Stimulated activated CD8-positive, alpha-beta memory T cell treated with anti-CD3 and anti-CD28 coated beads, Interleukin-4, amount 100 ng/mL, for 48 hours (primary cell): ENCODE data around the gene TMEM161A.
"Not testable (repeated sequence)": the region's sequence is repeated elsewhere in the genome, so short reads cannot be mapped to it uniquely, and the experiment has no call there.

Experiments
- DNase-seq: peaks from one replicate; pipeline ENCODE4 v3.0.0-alpha.2; 2020

The TMEM161A gene

GRCh38 chr19:19138109-19138981, at the start of gene TMEM161A:
TMEM161A (minus strand) TSS chr19:19138478; CDS start chr19:19138428, 50 bp downstream.
- peak; percentile 96 for DNase-seq

DNA sequence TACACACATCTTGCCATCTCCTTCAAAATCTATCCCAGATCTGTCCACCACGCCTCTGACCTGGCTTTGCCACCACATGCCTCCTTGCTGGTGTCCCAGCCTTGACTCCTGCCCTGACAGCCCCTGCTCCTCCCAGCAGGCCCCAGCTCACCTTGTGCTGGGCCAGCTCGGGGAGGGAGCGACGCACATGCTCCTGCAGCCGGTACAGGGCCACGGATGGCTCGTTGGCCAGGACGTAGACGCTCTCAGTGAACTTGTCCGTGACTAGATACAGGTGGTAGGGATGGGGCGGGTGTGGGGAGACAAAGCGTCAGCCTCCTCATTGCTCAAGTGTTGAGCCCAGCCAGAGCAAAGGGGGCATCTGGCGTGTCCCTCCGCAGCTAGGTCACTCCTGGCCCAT, 48.5 kb upstream of the TMEM161A start:
- no peak for DNase-seq

DNA sequence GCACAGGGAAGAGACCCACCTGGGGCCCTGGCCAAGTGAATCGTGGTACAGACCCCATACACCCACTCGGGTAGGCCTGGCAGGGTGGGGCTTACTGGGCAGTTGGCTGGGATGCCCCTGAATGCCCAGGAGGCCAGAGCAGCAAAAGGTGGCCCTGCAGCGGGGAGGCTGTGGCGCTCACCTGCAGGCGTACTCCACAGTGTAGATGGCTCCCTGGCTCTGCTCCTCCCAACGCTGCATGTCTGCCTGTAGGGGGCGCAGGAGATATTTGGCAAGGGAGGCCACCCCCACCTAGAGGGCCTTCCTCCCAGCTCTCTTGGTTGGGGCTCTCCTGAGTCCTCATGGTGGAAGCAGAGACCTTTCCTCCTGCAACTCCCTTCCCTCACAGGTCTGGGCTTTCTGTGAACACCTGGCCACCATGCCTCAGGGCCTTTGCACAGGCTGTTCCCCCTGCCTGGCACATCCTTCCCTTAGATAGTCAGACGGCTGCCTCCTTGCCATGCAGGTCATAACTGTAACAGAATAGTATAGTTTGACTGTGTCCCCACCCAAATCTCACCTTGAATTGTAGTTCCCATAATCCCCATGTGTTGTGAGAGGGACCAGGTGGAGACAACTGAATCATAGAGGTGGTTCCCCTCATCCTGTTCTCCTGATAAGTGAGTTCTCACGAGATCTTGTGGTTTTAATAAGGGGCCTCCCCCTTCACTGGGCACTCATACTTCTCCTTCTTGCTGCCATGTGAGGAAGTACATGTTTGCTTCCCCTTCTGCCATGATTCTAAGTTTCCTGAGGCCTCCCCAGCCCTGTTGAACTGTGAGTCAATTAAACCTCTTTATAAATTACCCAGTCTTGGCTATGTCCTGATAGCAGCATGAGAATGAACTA, 47.8 kb upstream of the TMEM161A start:
- DNase-seq, result peak; percentile 76

GRCh38 chr19:19181488-19181998, 43.3 kb upstream of the TMEM161A start:
- DNase-seq, result no peak

DNA sequence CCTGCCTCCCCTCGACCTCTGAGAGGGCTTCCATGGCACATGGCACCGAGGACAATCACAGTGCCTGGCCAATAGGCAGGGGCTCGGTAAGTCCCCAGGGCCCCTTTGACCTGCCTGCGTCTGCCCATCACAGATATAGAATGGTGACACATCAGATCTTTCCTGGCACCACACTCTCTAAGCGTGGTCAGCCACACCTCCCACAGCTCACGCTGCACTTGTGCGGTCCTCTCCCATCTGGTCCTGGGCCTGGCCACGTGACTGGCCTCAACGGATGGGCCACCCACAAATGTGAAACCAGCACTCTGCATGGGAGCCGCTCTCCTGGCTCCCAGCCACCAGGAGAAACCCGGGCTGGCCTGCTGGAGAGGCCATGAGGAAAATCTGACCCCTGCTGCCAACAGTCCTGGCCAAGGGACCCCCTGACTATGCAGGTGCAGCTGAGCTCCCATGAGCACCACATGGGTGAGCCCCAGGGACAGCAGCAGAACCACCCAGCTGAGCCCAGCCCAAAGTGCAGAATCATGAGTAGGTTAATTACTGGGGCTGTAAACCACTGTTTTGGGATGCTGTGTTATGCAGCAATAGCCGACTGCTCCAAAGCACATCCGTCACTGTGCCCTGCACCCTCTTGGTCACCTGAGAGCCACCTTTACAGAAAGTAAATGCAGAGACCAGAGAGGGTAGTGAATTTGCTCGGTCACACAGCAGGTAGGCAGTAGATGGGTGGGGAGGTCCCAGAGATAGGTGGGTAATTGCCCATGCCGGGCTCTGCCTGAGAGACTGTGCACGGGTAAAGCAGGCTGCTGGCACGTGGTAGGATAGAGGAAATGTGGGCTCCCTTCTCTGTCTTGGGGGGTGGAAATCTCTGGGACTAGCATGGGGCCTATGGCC, 41.5 kb upstream of the TMEM161A start:
- no peak for DNase-seq

- DNase-seq, result no peak
Measured at GRCh38 chr19:19176950-19177349, 38.7 kb upstream of the TMEM161A start.

DNA sequence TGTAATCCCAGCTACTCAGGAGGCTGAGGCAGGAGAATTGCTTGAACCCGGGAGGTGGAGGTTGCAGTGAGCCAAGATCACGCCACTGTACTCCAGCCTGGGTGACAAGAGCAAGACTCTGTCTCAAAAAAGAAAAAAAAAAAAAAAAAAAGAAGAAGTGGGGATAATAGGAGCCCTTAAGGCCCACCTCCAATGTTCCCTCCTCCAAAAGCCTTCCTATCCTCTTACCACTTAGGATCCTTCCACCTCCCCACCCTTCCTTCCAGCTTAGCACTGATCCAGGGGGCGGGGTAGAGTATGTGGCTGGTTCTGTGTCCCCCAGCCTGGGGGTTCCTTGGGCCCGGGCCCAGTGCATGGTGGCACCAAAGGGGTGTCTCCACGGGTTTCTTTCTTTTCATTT, 35.0 kb upstream of the TMEM161A start:
- not testable (repeated sequence) for DNase-seq

DNA sequence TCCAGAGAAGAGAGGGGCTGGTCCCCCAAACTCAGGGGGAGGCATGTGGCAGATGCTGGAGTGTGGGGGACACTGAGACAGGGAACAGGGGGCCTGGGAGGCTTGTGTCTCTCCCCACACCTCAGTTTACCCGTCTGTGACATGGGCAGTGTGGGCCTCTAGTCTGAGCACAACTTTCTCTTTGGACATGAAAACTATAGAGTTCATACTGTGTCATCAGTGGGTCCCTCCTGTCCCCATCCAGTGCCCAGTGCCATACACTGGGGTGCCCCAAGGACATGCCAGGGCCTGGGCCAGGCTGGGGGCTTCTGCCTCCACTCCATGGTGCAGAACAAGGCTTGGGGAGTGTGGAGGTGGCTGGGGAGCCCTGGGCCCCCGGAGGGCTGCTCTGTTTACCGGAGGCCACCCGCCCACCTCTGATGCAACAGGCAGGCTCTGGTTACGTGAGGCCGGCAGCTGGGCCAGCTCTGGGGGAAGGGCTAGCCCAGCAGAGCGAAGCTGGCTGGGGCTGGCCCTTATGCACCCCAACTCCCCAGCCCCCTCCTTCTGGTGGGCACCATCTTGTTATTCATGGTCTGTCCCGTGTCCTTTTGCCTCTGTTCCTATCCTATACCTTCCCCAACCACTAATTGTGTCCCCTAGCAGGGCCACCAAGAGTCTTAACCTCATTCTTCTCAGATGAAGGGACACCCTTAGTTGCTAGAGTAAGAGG, 33.7 kb upstream of the TMEM161A start:
- no peak for DNase-seq

DNA sequence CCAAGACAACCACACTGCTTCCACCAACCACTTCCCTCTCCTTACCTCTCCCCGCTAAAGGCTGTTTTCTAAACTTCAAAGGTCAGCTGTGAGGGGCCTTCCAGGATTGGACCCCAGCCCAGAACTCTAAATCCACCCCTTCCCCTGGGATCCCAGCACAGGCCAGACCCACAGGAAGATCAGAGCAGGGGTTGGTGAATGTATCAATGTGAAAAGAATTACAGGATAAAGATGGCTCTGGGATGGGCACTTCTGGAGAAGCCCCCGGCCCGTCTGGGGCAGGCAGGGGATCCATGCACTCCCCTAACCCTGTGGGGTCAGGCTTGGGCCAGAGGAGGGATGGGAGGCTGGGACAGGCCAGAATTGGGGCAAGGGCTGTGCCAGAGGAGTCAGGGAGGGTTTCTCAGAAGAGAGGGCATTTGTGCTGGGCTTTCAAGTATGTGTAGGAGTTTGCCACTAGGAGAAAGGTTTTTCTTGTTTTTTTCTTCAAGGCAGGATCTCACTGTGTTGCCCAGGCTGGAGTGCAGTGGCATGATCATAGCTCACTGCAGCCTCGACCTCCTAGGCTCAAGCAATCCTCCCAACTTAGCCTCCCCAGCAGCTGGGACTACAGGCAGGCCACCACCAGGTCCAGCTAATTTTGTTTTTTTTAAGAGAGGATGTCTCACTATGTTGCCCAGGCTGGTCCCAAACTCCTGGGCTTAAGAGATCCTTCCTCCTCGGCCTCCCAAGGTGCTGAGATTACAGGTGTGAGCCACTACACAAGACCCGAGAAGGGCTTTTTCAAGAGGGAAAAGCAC, 32.8 kb upstream of the TMEM161A start:
- no peak for DNase-seq

- DNase-seq, result peak; percentile 91
Measured at GRCh38 chr19:19170053-19170872, 32.0 kb upstream of the TMEM161A start, which contains the start of gene MEF2B. MEF2B (minus strand) TSS chr19:19170263; CDS start chr19:19150735, 19,528 bp downstream.

DNA sequence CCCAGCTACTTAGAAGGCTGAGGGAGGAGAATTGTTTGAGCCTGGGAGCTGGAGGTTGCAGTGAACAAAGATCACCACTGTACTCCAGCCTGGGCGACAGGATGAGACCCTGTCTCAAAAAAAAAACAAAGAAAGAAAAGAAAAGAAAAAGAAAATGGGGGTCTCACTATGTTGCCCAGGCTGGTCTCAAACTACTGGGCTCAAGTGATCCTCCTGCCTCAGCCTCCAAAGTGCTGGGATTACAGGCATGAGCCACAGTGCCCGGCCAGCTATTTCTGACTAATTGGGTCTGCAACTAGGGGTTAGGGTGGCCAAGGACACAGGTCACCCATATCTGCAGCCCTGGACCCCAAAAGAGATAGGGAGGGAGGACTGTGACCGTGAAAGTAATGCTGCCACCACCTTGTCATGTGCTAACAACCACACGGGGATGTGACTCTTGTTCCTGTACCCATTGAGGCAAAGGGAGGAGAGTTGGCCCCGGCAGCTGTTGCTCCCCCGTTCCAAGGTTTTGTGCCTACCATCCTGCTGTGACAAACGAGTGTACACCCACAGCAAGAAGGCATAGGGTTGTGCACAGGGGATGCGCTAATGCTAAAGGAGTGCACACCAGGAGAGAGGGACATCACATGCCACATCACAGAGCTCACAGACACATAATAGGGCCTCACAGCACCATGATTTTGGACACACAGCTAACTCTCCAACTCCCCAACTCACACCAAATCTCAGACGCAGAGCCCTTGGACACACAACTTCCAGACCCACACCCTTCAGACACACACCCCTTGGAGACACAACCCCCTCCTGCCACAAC, 31.2 kb upstream of the TMEM161A start:
- no peak for DNase-seq

- DNase-seq, result no peak
Measured at GRCh38 chr19:19167612-19168011, 29.3 kb upstream of the TMEM161A start.

DNA sequence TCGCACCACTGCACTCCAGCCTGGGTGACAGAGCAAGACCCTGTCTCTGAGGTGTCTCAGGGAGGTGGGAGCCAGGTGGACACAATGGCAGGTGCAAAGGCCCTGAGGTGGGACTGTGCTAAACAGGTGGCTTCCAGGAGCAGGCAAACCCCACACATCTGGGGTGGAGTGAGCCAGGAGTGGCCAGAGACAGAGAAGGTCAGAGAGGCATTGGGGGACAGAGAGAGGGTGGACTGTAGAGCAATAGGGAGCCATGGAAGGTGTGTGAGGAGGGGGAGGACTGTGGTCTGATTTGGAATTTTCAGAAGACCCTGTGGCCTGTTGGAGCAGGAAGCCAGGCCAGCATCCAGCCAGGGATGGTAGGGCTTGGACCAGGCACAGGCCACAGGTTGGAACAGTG, 27.1 kb upstream of the TMEM161A start:
- no peak for DNase-seq

DNA sequence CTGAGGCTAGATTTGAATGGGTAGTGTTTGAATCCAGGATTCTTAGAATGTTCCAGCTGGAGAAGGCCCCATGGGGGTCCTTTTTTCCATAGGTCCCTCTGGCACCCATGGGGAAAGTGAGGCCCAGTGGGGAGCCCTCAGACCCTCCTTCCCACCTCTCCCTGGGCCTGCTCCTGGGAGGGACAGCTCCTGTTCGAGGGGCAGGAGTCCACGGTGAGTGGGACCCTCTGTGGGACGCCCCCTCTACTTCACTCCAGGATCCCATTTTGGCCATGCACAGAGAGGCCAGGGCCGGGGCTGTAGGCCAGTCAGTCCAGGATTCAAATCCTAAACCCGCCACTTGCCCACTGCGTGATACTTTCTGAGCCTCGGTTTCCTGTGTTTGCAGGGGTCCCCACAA, 24.2 kb upstream of the TMEM161A start:
- DNase-seq, result no peak

GRCh38 chr19:19160461-19161035, 22.3 kb upstream of the TMEM161A start:
- no peak for DNase-seq

- DNase-seq, result no peak
Measured at GRCh38 chr19:19159534-19159933, 21.3 kb upstream of the TMEM161A start.

- no peak for DNase-seq
Measured at GRCh38 chr19:19157808-19158207, 19.5 kb upstream of the TMEM161A start.

- DNase-seq, result no peak
Measured at GRCh38 chr19:19155495-19156219, 17.4 kb upstream of the TMEM161A start.
